GM23338 (cell line): Measurements from ENCODE around the gene CARNS1. TPM values are rescaled to one million over a fixed set of nuclear protein-coding genes. Genes with fewer than 3 reads are reported as not detected.

Experiments used
- ATAC-seq: fragments of 200-7000 bp; cut with Tn5 transposase; 3 replicates; pipeline ENCODE4 v1.9.1; 2020
- DNase-seq: peaks from one replicate; pipeline ENCODE4 v3.0.0-alpha.2; 2015; ENCODE audit warnings: low spot score
- H2AFZ ChIP-seq: fragments of 200-600 bp; sonication (generic); 2 replicates; pipeline ENCODE4 v1.8.0; 2016; ENCODE audit warnings: antibody characterized with exemption, mild to moderate bottlenecking, moderate library complexity
- H3F3A ChIP-seq: fragments of 200-600 bp; sonication (generic); replicated peaks from 2 replicates; pipeline ENCODE4 v1.8.0; 2017; ENCODE audit warnings: antibody characterized with exemption, mixed run types, low read depth
- H3K27ac ChIP-seq: fragments of 200-600 bp; sonication (generic); 2 replicates; pipeline ENCODE4 v1.6.1; 2016; ENCODE audit warnings: low read depth
- H3K27me3 ChIP-seq: fragments of 200-600 bp; sonication (generic); 2 replicates; pipeline ENCODE4 v1.8.0; 2016; ENCODE audit warnings: mild to moderate bottlenecking, mixed run types, moderate library complexity; ENCODE audit not compliant: insufficient read depth
- H3K36me3 ChIP-seq: fragments of 200-600 bp; sonication (generic); 2 replicates; pipeline ENCODE4 v1.8.0; 2016; ENCODE audit warnings: mild to moderate bottlenecking; ENCODE audit not compliant: insufficient read depth
- H3K4me1 ChIP-seq: fragments of 200-600 bp; sonication (generic); 2 replicates; pipeline ENCODE4 v1.8.0; 2016; ENCODE audit warnings: mild to moderate bottlenecking, moderate library complexity; ENCODE audit not compliant: insufficient read depth
- H3K4me2 ChIP-seq: fragments of 200-600 bp; sonication (generic); 2 replicates; pipeline ENCODE4 v1.7.1; 2017; ENCODE audit warnings: mixed run types
- H3K4me3 ChIP-seq: fragments of 200-600 bp; sonication (generic); 2 replicates; pipeline ENCODE4 v1.6.1; 2016; ENCODE audit warnings: mixed run types
- H3K79me2 ChIP-seq: fragments of 200-600 bp; sonication (generic); replicated peaks from 2 replicates; pipeline ENCODE4 v1.8.0; 2017; ENCODE audit warnings: mild to moderate bottlenecking; ENCODE audit not compliant: insufficient read depth
- H3K9me2 ChIP-seq: fragments of 200-600 bp; sonication (generic); 2 replicates; pipeline ENCODE4 v1.8.0; 2017; ENCODE audit not compliant: insufficient read depth
- H4K20me1 ChIP-seq: fragments of 200-600 bp; sonication (generic); replicated peaks from 2 replicates; pipeline ENCODE4 v1.8.0; 2017; ENCODE audit warnings: mild to moderate bottlenecking; ENCODE audit not compliant: insufficient read depth
- H3K27ac Mint-ChIP-seq: 2 replicates; pipeline ENCODE4 v1.8.0; 2020; ENCODE audit warnings: inconsistent platforms, mild to moderate bottlenecking, moderate library complexity, mixed read lengths
- H3K27me3 Mint-ChIP-seq: 3 replicates; pipeline ENCODE4 v1.8.0; 2022; ENCODE audit warnings: low read depth, mild to moderate bottlenecking, moderate library complexity, mixed read lengths, inconsistent platforms; ENCODE audit not compliant: insufficient read depth, poor library complexity
- H3K36me3 Mint-ChIP-seq: 3 replicates; pipeline ENCODE4 v1.8.0; 2021; ENCODE audit warnings: low read depth, mild to moderate bottlenecking, inconsistent platforms, moderate library complexity, mixed read lengths
- H3K4me1 Mint-ChIP-seq: 3 replicates; pipeline ENCODE4 v1.8.0; 2020; ENCODE audit warnings: mild to moderate bottlenecking, inconsistent platforms, mixed read lengths
- H3K4me3 Mint-ChIP-seq: 3 replicates; pipeline ENCODE4 v1.8.0; 2021; ENCODE audit warnings: moderate library complexity, mild to moderate bottlenecking, inconsistent platforms, mixed read lengths
- H3K9me3 Mint-ChIP-seq: 3 replicates; pipeline ENCODE4 v1.8.0; 2020; ENCODE audit warnings: moderate library complexity, mild to moderate bottlenecking, inconsistent platforms, mixed read lengths
- CREB1 ChIP-seq: fragments of 250-450 bp; sonication (Bioruptor Pico); IDR thresholded peaks from 2 replicates; pipeline ENCODE4 v1.5.0; 2020; ENCODE audit warnings: low read depth, mild to moderate bottlenecking, moderate library complexity
- EZH2 ChIP-seq: fragments of 200-600 bp; sonication (generic); IDR thresholded peaks from one replicate; pipeline ENCODE4 v1.8.0; 2017; ENCODE audit warnings: antibody characterized with exemption, mild to moderate bottlenecking, low read depth; ENCODE audit not compliant: unreplicated experiment
- EZH2phosphoT487 ChIP-seq: fragments of 200-600 bp; sonication (generic); IDR thresholded peaks from one replicate; pipeline ENCODE4 v1.8.1; 2018; ENCODE audit warnings: antibody characterized with exemption; ENCODE audit not compliant: unreplicated experiment
- JUNB ChIP-seq: IDR thresholded peaks from one replicate; pipeline ENCODE4 v1.6.1; 2016; ENCODE audit warnings: antibody characterized with exemption; ENCODE audit not compliant: unreplicated experiment
- NANOG ChIP-seq: IDR thresholded peaks from 2 replicates; pipeline ENCODE4 v1.6.1; 2016; ENCODE audit warnings: antibody characterized with exemption, borderline replicate concordance
- POLR2AphosphoS5 ChIP-seq: IDR thresholded peaks from 2 replicates; pipeline ENCODE4 v1.6.1; 2016; ENCODE audit warnings: antibody characterized with exemption, low read depth
- STAT1 ChIP-seq: IDR thresholded peaks from one replicate; pipeline ENCODE4 v1.6.1; 2016; ENCODE audit warnings: antibody characterized with exemption; ENCODE audit not compliant: unreplicated experiment
- ZNF114 ChIP-seq: fragments of 250-450 bp; sonication (Bioruptor Pico); IDR thresholded peaks from 2 replicates; pipeline ENCODE4 v1.5.0; 2020; ENCODE audit warnings: mild to moderate bottlenecking, moderate library complexity
- ZNF331 ChIP-seq: fragments of 250-450 bp; sonication (Bioruptor Pico); IDR thresholded peaks from 2 replicates; pipeline ENCODE4 v1.5.0; 2020; ENCODE audit warnings: low read depth, mild to moderate bottlenecking, moderate library complexity
- polyA plus RNA-seq: library from polyadenylated mRNA; unstranded; fragments of >200 nt; fragmentation: Nextera tagmentation; extraction: Ambion mirVana; gene quantifications from 2 replicates; pipeline ENCODE4 v1.2.1, GENCODE V29; 2016
- total RNA-seq: library from RNA; depleted of rRNA; stranded (reverse); fragments of >200 nt; shearing (Covaris generic); gene quantifications from 2 replicates; pipeline ENCODE4 v1.2.3, GENCODE V29; 2014
- TF ChIP-seq, protein P1 (sequence below): IDR thresholded peaks from one replicate; pipeline ENCODE4 v1.6.1; 2018; ENCODE audit warnings: antibody characterized with exemption; ENCODE audit not compliant: unreplicated experiment
- TF ChIP-seq, protein P2 (sequence below): fragments of 250-450 bp; sonication (Bioruptor Pico); IDR thresholded peaks from 2 replicates; pipeline ENCODE4 v1.5.0; 2020; ENCODE audit warnings: mild to moderate bottlenecking, moderate library complexity
- TF ChIP-seq, protein P3 (sequence below), 2 experiments: fragments of 200-600 bp in 1 of 2; sonication (generic) in 1 of 2; conservative IDR thresholded peaks; 2 replicates each; pipeline versions ENCODE4 v1.5.1 to v1.6.1; 2016 to 2017; ENCODE audit warnings: antibody characterized with exemption in 2 of 2, low read depth in 2 of 2, mild to moderate bottlenecking in 2 of 2, moderate library complexity in 1 of 2
- TF ChIP-seq, protein P4 (sequence below): IDR thresholded peaks from 2 replicates; pipeline ENCODE4 v1.6.1; 2016; ENCODE audit warnings: antibody characterized with exemption

Gene CARNS1
- total and polyA plus RNA-seq, 2 experiments from 2014 or later: 0.52 to 0.76 TPM

DNA sequence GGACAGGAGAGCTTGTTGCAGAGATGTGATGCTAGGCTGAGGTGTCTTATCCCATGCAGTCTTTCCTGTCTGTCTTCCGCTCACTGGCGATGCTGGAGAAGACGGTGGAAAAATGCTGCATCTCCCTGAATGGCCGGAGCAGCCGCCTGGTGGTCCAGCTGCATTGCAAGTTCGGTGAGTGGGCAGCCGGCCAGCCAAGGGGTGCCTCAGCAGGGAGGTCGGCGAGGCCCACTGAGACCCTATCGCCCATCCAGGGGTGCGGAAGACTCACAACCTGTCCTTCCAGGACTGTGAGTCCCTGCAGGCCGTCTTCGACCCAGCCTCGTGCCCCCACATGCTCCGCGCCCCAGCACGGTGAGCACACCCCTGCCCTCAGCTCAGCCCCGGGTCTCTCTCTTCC, 22.0 kb upstream of the CARNS1 start:
- no peak for DNase-seq
- Histone ChIP-seq H3K4me2 (no peak overlapping the region), H2AFZ (no peak overlapping the region), H3K27me3 (no peaks in the 10 kb centered on the region), H3K79me2 (0 out of 2 replicates have a peak, but pooled peaks cover 3% of the 10 kb centered on the region), H4K20me1 (no peaks in the 10 kb centered on the region; the same call in 1 of the 2 replicates), H3K36me3 (no peaks in the 10 kb centered on the region), H3K4me3 (no peak overlapping the region), H3F3A (0 out of 2 replicates have a peak, but pooled peaks cover 12% of the 10 kb centered on the region), H3K27ac (no peak overlapping the region), H3K9me2 (no peaks in the 10 kb centered on the region), H3K4me1 (peaks cover 14% of the 10 kb centered on the region)
- Mint-ChIP-seq H3K36me3 (peaks cover 30% of the 10 kb centered on the region), H3K27ac (no peak overlapping the region), H3K27me3 (peaks cover 21% of the 10 kb centered on the region), H3K4me1 (peaks cover 43% of the 10 kb centered on the region), H3K9me3 (no peaks in the 10 kb centered on the region), H3K4me3 (0 out of 3 replicates have a peak overlapping the region, but pooled peaks have one; percentile 90)
- ATAC-seq: no peak
- TF ChIP-seq, protein P1, sequence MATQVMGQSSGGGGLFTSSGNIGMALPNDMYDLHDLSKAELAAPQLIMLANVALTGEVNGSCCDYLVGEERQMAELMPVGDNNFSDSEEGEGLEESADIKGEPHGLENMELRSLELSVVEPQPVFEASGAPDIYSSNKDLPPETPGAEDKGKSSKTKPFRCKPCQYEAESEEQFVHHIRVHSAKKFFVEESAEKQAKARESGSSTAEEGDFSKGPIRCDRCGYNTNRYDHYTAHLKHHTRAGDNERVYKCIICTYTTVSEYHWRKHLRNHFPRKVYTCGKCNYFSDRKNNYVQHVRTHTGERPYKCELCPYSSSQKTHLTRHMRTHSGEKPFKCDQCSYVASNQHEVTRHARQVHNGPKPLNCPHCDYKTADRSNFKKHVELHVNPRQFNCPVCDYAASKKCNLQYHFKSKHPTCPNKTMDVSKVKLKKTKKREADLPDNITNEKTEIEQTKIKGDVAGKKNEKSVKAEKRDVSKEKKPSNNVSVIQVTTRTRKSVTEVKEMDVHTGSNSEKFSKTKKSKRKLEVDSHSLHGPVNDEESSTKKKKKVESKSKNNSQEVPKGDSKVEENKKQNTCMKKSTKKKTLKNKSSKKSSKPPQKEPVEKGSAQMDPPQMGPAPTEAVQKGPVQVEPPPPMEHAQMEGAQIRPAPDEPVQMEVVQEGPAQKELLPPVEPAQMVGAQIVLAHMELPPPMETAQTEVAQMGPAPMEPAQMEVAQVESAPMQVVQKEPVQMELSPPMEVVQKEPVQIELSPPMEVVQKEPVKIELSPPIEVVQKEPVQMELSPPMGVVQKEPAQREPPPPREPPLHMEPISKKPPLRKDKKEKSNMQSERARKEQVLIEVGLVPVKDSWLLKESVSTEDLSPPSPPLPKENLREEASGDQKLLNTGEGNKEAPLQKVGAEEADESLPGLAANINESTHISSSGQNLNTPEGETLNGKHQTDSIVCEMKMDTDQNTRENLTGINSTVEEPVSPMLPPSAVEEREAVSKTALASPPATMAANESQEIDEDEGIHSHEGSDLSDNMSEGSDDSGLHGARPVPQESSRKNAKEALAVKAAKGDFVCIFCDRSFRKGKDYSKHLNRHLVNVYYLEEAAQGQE: no peak
- TF ChIP-seq ZNF114 (CRISPR knock-in tag) (no peak), NANOG (no peak), CREB1 (CRISPR knock-in tag) (no peak), EZH2phosphoT487 (no peak), ZNF331 (CRISPR knock-in tag) (no peak), JUNB (no peak), STAT1 (no peak), POLR2AphosphoS5 (no peak), EZH2 (no peak)
- TF ChIP-seq, protein P2, sequence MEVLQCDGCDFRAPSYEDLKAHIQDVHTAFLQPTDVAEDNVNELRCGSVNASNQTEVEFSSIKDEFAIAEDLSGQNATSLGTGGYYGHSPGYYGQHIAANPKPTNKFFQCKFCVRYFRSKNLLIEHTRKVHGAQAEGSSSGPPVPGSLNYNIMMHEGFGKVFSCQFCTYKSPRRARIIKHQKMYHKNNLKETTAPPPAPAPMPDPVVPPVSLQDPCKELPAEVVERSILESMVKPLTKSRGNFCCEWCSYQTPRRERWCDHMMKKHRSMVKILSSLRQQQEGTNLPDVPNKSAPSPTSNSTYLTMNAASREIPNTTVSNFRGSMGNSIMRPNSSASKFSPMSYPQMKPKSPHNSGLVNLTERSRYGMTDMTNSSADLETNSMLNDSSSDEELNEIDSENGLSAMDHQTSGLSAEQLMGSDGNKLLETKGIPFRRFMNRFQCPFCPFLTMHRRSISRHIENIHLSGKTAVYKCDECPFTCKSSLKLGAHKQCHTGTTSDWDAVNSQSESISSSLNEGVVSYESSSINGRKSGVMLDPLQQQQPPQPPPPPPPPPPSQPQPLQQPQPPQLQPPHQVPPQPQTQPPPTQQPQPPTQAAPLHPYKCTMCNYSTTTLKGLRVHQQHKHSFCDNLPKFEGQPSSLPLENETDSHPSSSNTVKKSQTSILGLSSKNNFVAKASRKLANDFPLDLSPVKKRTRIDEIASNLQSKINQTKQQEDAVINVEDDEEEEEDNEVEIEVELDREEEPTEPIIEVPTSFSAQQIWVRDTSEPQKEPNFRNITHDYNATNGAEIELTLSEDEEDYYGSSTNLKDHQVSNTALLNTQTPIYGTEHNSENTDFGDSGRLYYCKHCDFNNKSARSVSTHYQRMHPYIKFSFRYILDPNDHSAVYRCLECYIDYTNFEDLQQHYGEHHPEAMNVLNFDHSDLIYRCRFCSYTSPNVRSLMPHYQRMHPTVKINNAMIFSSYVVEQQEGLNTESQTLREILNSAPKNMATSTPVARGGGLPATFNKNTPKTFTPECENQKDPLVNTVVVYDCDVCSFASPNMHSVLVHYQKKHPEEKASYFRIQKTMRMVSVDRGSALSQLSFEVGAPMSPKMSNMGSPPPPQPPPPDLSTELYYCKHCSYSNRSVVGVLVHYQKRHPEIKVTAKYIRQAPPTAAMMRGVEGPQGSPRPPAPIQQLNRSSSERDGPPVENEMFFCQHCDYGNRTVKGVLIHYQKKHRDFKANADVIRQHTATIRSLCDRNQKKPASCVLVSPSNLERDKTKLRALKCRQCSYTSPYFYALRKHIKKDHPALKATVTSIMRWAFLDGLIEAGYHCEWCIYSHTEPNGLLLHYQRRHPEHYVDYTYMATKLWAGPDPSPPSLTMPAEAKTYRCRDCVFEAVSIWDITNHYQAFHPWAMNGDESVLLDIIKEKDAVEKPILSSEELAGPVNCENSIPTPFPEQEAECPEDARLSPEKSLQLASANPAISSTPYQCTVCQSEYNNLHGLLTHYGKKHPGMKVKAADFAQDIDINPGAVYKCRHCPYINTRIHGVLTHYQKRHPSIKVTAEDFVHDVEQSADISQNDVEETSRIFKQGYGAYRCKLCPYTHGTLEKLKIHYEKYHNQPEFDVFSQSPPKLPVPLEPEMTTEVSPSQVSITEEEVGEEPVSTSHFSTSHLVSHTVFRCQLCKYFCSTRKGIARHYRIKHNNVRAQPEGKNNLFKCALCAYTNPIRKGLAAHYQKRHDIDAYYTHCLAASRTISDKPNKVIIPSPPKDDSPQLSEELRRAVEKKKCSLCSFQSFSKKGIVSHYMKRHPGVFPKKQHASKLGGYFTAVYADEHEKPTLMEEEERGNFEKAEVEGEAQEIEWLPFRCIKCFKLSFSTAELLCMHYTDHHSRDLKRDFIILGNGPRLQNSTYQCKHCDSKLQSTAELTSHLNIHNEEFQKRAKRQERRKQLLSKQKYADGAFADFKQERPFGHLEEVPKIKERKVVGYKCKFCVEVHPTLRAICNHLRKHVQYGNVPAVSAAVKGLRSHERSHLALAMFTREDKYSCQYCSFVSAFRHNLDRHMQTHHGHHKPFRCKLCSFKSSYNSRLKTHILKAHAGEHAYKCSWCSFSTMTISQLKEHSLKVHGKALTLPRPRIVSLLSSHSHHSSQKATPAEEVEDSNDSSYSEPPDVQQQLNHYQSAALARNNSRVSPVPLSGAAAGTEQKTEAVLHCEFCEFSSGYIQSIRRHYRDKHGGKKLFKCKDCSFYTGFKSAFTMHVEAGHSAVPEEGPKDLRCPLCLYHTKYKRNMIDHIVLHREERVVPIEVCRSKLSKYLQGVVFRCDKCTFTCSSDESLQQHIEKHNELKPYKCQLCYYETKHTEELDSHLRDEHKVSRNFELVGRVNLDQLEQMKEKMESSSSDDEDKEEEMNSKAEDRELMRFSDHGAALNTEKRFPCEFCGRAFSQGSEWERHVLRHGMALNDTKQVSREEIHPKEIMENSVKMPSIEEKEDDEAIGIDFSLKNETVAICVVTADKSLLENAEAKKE (CRISPR knock-in tag): no peak
- TF ChIP-seq, protein P3, sequence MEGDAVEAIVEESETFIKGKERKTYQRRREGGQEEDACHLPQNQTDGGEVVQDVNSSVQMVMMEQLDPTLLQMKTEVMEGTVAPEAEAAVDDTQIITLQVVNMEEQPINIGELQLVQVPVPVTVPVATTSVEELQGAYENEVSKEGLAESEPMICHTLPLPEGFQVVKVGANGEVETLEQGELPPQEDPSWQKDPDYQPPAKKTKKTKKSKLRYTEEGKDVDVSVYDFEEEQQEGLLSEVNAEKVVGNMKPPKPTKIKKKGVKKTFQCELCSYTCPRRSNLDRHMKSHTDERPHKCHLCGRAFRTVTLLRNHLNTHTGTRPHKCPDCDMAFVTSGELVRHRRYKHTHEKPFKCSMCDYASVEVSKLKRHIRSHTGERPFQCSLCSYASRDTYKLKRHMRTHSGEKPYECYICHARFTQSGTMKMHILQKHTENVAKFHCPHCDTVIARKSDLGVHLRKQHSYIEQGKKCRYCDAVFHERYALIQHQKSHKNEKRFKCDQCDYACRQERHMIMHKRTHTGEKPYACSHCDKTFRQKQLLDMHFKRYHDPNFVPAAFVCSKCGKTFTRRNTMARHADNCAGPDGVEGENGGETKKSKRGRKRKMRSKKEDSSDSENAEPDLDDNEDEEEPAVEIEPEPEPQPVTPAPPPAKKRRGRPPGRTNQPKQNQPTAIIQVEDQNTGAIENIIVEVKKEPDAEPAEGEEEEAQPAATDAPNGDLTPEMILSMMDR (conservative IDR thresholded peaks at IDR 0.05; ENCODE audit: low read depth in 2 of 2): no peak
- TF ChIP-seq, protein P4, sequence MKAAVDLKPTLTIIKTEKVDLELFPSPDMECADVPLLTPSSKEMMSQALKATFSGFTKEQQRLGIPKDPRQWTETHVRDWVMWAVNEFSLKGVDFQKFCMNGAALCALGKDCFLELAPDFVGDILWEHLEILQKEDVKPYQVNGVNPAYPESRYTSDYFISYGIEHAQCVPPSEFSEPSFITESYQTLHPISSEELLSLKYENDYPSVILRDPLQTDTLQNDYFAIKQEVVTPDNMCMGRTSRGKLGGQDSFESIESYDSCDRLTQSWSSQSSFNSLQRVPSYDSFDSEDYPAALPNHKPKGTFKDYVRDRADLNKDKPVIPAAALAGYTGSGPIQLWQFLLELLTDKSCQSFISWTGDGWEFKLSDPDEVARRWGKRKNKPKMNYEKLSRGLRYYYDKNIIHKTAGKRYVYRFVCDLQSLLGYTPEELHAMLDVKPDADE: no peak
